GM23338 (cell line): Measurements from ENCODE around the gene OTUD1.

ENCODE experiments used
- CREB1 ChIP-seq: fragments of 250-450 bp; sonication (Bioruptor Pico); IDR thresholded peaks from 2 replicates; pipeline ENCODE4 v1.5.0; 2020; ENCODE audit warnings: low read depth, mild to moderate bottlenecking, moderate library complexity
- EZH2 ChIP-seq: fragments of 200-600 bp; sonication (generic); IDR thresholded peaks from one replicate; pipeline ENCODE4 v1.8.0; 2017; ENCODE audit warnings: antibody characterized with exemption, mild to moderate bottlenecking, low read depth; ENCODE audit not compliant: unreplicated experiment
- EZH2phosphoT487 ChIP-seq: fragments of 200-600 bp; sonication (generic); IDR thresholded peaks from one replicate; pipeline ENCODE4 v1.8.1; 2018; ENCODE audit warnings: antibody characterized with exemption; ENCODE audit not compliant: unreplicated experiment
- JUNB ChIP-seq: IDR thresholded peaks from one replicate; pipeline ENCODE4 v1.6.1; 2016; ENCODE audit warnings: antibody characterized with exemption; ENCODE audit not compliant: unreplicated experiment
- NANOG ChIP-seq: IDR thresholded peaks from 2 replicates; pipeline ENCODE4 v1.6.1; 2016; ENCODE audit warnings: antibody characterized with exemption, borderline replicate concordance
- POLR2AphosphoS5 ChIP-seq: IDR thresholded peaks from 2 replicates; pipeline ENCODE4 v1.6.1; 2016; ENCODE audit warnings: antibody characterized with exemption, low read depth
- ZNF331 ChIP-seq: fragments of 250-450 bp; sonication (Bioruptor Pico); IDR thresholded peaks from 2 replicates; pipeline ENCODE4 v1.5.0; 2020; ENCODE audit warnings: low read depth, mild to moderate bottlenecking, moderate library complexity
- TF ChIP-seq, protein P1 (sequence below), 2 experiments: fragments of 200-600 bp in 1 of 2; sonication (generic) in 1 of 2; conservative IDR thresholded peaks; 2 replicates each; pipeline versions ENCODE4 v1.5.1 to v1.6.1; 2016 to 2017; ENCODE audit warnings: antibody characterized with exemption in 2 of 2, low read depth in 2 of 2, mild to moderate bottlenecking in 2 of 2, moderate library complexity in 1 of 2
- TF ChIP-seq, protein P2 (sequence below): IDR thresholded peaks from one replicate; pipeline ENCODE4 v1.6.1; 2018; ENCODE audit warnings: antibody characterized with exemption; ENCODE audit not compliant: unreplicated experiment

DNA sequence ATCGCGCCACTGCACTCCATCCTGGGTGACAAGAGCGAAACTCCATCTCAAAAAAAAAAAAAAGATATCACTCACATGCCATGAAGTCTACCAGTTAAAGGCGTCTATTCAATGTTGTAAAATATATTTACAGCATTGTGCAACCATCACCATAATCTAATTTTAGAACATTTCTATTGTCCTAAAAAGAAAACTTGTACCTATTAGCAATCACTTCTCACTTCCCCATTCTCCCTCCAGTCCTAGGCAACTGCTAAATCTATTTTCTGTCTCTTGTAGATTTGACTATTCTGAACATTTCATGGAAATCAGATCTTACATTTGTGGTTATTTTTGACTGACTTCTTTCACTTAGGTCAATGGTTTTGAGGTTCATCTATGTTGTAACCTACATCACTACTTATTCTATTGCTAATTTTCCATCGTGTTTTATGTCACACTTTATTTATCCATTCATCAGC is 25.2 kb upstream of the OTUD1 start:
- TF ChIP-seq EZH2 (no peak), POLR2AphosphoS5 (no peak), JUNB (no peak), NANOG (no peak), ZNF331 (CRISPR knock-in tag) (no peak), CREB1 (CRISPR knock-in tag) (no peak), EZH2phosphoT487 (no peak)
- TF ChIP-seq, protein P1, sequence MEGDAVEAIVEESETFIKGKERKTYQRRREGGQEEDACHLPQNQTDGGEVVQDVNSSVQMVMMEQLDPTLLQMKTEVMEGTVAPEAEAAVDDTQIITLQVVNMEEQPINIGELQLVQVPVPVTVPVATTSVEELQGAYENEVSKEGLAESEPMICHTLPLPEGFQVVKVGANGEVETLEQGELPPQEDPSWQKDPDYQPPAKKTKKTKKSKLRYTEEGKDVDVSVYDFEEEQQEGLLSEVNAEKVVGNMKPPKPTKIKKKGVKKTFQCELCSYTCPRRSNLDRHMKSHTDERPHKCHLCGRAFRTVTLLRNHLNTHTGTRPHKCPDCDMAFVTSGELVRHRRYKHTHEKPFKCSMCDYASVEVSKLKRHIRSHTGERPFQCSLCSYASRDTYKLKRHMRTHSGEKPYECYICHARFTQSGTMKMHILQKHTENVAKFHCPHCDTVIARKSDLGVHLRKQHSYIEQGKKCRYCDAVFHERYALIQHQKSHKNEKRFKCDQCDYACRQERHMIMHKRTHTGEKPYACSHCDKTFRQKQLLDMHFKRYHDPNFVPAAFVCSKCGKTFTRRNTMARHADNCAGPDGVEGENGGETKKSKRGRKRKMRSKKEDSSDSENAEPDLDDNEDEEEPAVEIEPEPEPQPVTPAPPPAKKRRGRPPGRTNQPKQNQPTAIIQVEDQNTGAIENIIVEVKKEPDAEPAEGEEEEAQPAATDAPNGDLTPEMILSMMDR (conservative IDR thresholded peaks at IDR 0.05; ENCODE audit: low read depth in 2 of 2): no peak
- TF ChIP-seq, protein P2, sequence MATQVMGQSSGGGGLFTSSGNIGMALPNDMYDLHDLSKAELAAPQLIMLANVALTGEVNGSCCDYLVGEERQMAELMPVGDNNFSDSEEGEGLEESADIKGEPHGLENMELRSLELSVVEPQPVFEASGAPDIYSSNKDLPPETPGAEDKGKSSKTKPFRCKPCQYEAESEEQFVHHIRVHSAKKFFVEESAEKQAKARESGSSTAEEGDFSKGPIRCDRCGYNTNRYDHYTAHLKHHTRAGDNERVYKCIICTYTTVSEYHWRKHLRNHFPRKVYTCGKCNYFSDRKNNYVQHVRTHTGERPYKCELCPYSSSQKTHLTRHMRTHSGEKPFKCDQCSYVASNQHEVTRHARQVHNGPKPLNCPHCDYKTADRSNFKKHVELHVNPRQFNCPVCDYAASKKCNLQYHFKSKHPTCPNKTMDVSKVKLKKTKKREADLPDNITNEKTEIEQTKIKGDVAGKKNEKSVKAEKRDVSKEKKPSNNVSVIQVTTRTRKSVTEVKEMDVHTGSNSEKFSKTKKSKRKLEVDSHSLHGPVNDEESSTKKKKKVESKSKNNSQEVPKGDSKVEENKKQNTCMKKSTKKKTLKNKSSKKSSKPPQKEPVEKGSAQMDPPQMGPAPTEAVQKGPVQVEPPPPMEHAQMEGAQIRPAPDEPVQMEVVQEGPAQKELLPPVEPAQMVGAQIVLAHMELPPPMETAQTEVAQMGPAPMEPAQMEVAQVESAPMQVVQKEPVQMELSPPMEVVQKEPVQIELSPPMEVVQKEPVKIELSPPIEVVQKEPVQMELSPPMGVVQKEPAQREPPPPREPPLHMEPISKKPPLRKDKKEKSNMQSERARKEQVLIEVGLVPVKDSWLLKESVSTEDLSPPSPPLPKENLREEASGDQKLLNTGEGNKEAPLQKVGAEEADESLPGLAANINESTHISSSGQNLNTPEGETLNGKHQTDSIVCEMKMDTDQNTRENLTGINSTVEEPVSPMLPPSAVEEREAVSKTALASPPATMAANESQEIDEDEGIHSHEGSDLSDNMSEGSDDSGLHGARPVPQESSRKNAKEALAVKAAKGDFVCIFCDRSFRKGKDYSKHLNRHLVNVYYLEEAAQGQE: no peak
